ENCODE data around the gene TAF1D.

Gene TAF1D

DNA sequence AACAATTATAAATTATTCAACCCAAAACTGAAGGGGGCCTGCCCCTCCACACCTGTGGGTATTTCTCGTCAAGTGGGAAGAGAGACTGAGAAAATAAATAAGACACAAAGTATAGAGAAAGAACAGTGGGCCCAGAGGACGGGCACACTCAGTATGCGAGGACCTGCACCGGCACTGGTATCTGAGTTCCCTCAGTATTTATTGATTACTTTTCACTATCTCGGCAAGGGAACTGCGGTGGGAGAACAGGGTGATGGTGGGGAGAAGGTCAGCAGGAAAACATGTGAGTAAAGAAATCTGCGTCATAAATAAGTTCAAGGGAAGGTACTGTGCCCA, 3.3 kb upstream of the TAF1D start:
- Mint-ChIP-seq H3K27ac (peak overlapping the region; percentile 77 to 99 (median 86)), H3K9me3 (no peaks in the 10 kb centered on the region), H3K4me3 (peak overlapping the region; percentile 46 to 60 (median 49)), H3K4me1 (peaks cover 31% of the 10 kb centered on the region), H3K36me3 (ENCODE audit: low read depth) (peaks cover 8% of the 10 kb centered on the region), H3K27me3 (ENCODE audit: low read depth) (no peaks in the 10 kb centered on the region)
- TF ChIP-seq, protein P1, sequence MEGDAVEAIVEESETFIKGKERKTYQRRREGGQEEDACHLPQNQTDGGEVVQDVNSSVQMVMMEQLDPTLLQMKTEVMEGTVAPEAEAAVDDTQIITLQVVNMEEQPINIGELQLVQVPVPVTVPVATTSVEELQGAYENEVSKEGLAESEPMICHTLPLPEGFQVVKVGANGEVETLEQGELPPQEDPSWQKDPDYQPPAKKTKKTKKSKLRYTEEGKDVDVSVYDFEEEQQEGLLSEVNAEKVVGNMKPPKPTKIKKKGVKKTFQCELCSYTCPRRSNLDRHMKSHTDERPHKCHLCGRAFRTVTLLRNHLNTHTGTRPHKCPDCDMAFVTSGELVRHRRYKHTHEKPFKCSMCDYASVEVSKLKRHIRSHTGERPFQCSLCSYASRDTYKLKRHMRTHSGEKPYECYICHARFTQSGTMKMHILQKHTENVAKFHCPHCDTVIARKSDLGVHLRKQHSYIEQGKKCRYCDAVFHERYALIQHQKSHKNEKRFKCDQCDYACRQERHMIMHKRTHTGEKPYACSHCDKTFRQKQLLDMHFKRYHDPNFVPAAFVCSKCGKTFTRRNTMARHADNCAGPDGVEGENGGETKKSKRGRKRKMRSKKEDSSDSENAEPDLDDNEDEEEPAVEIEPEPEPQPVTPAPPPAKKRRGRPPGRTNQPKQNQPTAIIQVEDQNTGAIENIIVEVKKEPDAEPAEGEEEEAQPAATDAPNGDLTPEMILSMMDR (IDR thresholded peaks at IDR 0.05; ENCODE audit: unreplicated experiment in 3 of 3), result no peak

DNA sequence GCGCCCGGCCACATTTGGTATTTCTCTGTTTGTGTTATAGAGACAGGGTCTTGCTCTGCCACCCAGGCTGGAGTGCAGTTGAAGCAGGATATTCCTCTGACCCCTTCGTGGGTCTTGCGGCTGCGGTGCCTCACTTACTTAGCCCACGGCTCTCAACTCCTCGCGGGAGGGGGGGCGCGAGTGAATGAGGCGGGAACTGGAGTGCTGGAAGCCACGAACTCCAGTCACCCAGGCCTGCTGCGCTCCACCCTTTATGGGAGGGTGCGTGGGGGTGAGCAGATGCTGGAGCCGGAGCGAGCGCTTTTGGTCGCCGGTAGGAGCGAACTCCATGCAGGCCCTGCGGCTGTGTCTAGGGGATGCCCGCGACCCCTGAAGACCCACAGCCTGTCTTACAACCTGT, 2.0 kb upstream of the TAF1D start:
- peaks cover 22% of the 10 kb centered on the region for H3K36me3 Mint-ChIP-seq (ENCODE audit: low read depth)
- H3K9me3 Mint-ChIP-seq, result no peaks in the 10 kb centered on the region
- H3K27ac Mint-ChIP-seq, result peak overlapping the region; percentile 90 to 99 (median 98)
- H3K27me3 Mint-ChIP-seq (ENCODE audit: low read depth), result no peaks in the 10 kb centered on the region
- H3K4me1 Mint-ChIP-seq, result peaks cover 44% of the 10 kb centered on the region
- TF ChIP-seq, protein P1 (IDR thresholded peaks at IDR 0.05; ENCODE audit: unreplicated experiment in 3 of 3), result no peak
- H3K4me3 Mint-ChIP-seq, result peak overlapping the region; percentile 84 to 99 (median 99)

DNA sequence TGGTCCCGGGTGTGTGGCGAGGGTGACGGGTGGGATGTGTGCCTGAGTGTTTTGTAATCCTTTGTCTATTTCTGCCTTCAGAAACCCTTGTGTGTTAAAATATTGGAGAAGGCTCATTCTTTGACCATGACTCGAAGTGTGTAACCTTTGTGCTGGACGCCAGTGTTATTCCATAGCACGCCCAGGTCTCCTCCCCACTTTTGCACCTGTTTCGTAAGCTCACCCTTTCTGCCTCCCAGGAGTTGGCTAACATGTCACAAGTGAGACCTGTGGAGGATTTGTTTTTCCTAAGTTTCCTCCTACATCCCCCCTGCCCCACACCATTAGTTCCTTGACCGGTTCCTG, 559 bp upstream of the TAF1D start:
- H3K4me1 Mint-ChIP-seq, result peaks cover 59% of the 10 kb centered on the region
- peak overlapping the region; percentile 98 to 99 (median 99) for H3K27ac Mint-ChIP-seq
- H3K4me3 Mint-ChIP-seq, result peak overlapping the region; percentile 98 to 99 (median 99)
- TF ChIP-seq, protein P1 (IDR thresholded peaks at IDR 0.05; ENCODE audit: unreplicated experiment in 3 of 3), result no peak
- peaks cover 36% of the 10 kb centered on the region for H3K36me3 Mint-ChIP-seq (ENCODE audit: low read depth)
- H3K27me3 Mint-ChIP-seq (ENCODE audit: low read depth), result no peaks in the 10 kb centered on the region
- H3K9me3 Mint-ChIP-seq, result no peaks in the 10 kb centered on the region

DNA sequence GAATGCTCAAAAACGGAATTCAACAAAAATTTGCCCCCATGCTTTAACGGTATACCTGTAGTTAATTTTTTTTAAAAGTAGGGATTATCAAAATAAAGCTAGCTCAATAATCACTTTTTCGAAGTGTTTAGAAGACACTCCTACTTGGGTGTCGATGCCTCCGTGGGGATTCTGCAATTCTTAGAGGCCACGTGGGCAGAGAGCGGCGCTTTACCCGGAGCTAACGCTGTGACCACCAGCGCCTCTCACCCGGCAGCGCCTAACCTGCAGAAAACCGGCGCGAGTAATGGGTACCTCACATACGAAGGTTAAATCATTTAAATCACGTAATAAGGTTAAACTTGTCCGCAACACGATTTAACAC, 583 bp downstream of the TAF1D start:
- Mint-ChIP-seq H3K27ac (peak overlapping the region; percentile 98 to 99 (median 99)), H3K9me3 (no peaks in the 10 kb centered on the region), H3K36me3 (ENCODE audit: low read depth) (peaks cover 47% of the 10 kb centered on the region), H3K27me3 (ENCODE audit: low read depth) (no peaks in the 10 kb centered on the region), H3K4me1 (peaks cover 66% of the 10 kb centered on the region), H3K4me3 (peak overlapping the region; percentile 98 to 99 (median 99))
- TF ChIP-seq, protein P1 (IDR thresholded peaks at IDR 0.05; ENCODE audit: unreplicated experiment in 3 of 3), result no peak

DNA sequence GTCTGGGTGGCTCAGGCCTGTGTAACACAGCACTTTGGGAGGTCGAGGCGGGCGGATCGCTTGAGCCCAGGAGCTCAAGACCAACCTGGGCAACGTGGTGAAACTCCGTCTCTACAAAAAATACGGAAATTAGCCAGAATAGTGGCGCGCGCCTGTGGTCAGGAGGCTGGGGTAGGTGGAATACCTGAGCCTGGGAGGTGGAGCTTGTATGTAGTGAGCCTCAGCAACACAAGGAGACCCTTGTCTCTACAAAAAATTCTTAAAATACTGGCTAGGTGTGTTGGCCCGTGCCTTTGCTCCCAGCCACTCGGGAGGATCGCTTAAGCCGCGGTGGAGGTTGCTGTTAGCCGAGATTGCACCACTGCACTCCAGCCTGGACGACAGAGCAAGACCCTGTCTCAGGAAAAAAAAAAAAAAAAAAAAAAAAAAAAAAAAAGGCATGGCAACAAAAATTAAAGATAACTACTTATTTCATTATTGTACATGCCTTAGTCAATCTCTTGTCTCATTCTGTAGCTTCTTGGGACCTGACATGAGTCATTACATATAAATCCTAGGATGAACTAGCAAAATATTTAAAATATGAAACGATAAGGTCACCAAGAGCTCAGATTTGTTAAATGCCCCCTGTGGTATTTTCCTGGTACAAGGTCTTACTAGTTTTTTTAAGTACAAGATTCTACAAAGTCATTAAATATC, 1.1 kb downstream of the TAF1D start:
- H3K4me1 Mint-ChIP-seq, result peaks cover 64% of the 10 kb centered on the region
- no peaks in the 10 kb centered on the region for H3K9me3 Mint-ChIP-seq
- no peaks in the 10 kb centered on the region for H3K27me3 Mint-ChIP-seq (ENCODE audit: low read depth)
- H3K4me3 Mint-ChIP-seq, result peak overlapping the region; percentile 98 to 99 (median 99)
- H3K27ac Mint-ChIP-seq, result peak overlapping the region; percentile 98 to 99 (median 99)
- peaks cover 53% of the 10 kb centered on the region for H3K36me3 Mint-ChIP-seq (ENCODE audit: low read depth)
- TF ChIP-seq, protein P1 (IDR thresholded peaks at IDR 0.05; ENCODE audit: unreplicated experiment in 3 of 3), result no peak

DNA sequence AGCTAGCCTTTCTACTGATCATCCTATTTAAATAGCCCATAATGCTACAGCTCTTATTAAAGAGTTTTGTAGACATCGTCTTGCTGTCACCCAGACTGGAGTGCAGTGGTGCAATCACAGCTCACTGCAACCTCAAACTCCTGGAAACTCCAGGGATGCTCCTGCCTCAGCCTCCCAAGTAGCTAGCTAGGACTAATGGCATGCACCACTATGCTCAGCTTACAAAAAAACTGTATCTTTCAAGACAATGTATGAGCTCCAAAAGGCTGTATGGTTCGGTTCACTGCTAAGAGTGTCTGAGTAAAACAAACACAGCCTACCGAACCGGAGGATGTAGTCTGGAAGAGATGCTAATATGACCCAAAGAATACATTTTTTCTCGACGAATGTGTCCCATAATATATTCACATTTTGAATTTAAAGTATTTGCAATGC, 2.6 kb downstream of the TAF1D start:
- H3K9me3 Mint-ChIP-seq, result no peaks in the 10 kb centered on the region
- peak overlapping the region; percentile 98 to 99 (median 99) for H3K4me3 Mint-ChIP-seq
- H3K27me3 Mint-ChIP-seq (ENCODE audit: low read depth), result no peaks in the 10 kb centered on the region
- peak overlapping the region; percentile 35 to 98 (median 63) for H3K27ac Mint-ChIP-seq
- TF ChIP-seq, protein P1 (IDR thresholded peaks at IDR 0.05; ENCODE audit: unreplicated experiment in 3 of 3), result no peak
- peaks cover 50% of the 10 kb centered on the region for H3K4me1 Mint-ChIP-seq
- H3K36me3 Mint-ChIP-seq (ENCODE audit: low read depth), result peaks cover 63% of the 10 kb centered on the region

Data from nephron (organoid).